ENCODE results near the gene SPATS2.
"Not testable (repeated sequence)": the region's sequence is repeated elsewhere in the genome, so short reads cannot be mapped to it uniquely, and the experiment has no call there.

The SPATS2 gene

DNA sequence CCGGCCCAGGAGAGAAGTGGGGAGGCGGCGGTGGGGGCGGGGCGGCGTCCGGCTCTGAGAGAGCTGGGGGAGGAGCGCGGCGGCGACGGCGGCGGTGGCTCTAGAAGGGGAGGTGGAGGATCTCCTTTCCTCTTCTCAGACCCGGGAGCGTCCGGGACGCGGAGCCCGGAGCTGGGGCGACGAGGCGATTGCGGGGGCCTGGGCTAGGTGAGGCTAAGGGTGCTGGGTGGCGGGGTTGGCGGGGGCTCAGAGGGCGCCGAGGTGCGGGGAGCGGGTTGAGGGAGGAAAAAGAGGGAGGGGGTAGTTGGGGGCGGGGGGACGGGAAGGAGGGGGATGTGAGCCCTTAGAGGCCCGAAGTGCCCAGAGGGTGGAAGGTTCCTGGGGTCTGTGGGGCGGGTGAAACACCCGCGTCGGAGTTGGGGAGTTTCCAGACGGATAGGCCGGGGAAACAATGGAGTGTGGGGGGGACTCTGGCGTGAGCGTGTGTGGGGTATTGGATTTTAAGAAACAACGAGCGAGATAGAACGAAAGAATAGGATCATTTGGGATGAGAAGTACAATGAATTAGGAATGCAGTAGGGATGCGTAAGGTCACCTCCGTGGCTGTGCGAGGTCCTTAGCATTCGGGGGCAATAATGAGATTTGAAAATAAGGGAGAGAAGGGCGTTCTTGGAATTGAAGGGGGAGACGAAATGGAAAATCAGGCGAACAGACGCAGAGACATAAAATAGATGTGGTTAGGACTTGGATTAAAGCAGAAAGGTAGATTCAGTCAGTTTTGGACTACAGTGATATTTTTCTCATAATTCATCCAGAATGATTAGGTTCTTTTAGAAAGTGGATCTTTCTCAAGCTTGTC lies at the start of gene SPATS2:
TSS of gene SPATS2 (plus strand) at position 82 of the 859 bp plus-strand sequence. CDS start 93,551 bp downstream, outside the sequence.
- TF ChIP-seq, protein P1, sequence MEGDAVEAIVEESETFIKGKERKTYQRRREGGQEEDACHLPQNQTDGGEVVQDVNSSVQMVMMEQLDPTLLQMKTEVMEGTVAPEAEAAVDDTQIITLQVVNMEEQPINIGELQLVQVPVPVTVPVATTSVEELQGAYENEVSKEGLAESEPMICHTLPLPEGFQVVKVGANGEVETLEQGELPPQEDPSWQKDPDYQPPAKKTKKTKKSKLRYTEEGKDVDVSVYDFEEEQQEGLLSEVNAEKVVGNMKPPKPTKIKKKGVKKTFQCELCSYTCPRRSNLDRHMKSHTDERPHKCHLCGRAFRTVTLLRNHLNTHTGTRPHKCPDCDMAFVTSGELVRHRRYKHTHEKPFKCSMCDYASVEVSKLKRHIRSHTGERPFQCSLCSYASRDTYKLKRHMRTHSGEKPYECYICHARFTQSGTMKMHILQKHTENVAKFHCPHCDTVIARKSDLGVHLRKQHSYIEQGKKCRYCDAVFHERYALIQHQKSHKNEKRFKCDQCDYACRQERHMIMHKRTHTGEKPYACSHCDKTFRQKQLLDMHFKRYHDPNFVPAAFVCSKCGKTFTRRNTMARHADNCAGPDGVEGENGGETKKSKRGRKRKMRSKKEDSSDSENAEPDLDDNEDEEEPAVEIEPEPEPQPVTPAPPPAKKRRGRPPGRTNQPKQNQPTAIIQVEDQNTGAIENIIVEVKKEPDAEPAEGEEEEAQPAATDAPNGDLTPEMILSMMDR (IDR thresholded peaks at IDR 0.05; ENCODE audit: insufficient read depth, low read length, poor library complexity, severe bottlenecking), result no peak
- DNase-seq (ENCODE audit: extremely low read depth, insufficient read length), result no peak
- Histone ChIP-seq H3K4me3 (replicated peaks; ENCODE audit: low read depth, low read length) (peak within 1 kb of the TSS; percentile 94), H3K36me3 (ENCODE audit: control insufficient read depth, insufficient read depth, low read length) (no peaks in the 10 kb centered on the region), H3K27me3 (replicated peaks; ENCODE audit: control insufficient read depth, insufficient read depth, low read length) (no peaks in the 10 kb centered on the region)

DNA sequence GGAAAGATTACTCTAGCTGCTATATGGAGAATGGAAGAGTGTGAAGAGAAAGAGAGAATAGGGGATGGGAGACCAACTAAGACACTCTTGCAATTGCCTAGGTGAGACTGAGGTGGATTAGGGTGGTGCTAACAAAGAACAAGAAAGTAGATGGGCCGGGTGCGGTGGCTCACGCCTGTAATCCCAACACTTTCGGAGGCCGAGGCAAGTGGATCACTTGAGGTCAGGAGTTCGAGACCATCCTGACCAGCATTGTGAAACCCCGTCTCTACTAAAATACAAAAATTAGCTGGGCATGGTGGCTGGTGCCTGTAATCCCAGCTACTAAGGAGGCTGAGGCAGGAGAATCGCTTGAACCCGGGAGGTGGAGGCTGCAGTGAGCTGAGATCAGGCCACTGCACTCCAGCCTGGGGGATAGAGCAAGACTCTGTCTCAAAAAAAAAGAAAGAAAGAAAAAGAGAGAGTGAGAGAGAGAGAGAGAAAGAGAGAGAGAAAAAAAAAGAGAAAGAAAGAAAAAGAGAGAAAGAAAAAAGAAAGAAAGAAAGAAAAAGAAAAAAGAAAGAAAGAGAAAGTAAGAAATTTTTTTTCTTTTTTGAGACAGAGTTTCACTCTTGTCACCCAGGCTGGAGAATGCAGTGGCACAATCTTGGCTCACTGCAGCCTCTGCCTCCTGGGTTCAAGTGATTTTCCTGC lies 46.7 kb upstream of the SPATS2 start:
- DNase-seq (ENCODE audit: extremely low read depth, insufficient read length), result not testable (repeated sequence)

DNA sequence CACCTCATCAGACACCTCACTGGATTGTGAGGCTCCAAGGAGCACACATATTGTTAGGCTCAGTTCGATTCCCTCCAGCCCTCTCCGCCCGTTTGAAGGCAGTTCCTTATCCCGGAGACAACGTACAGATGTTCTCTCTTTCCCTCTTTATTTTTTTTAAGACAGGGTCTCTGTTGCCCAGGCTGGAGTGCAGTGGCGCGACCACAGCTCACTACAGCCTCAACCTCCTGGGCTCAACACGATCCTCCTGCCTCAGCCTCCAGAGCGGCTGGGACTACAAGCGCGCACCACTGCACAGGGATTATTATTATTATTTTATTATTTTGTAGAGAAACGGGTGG lies 44.9 kb upstream of the SPATS2 start:
- TF ChIP-seq, protein P1 (IDR thresholded peaks at IDR 0.05; ENCODE audit: insufficient read depth, low read length, poor library complexity, severe bottlenecking), result no peak

More for the DNA sequence above, 46.7 kb upstream of the SPATS2 start:
- not testable (repeated sequence) for H3K36me3 ChIP-seq (ENCODE audit: control insufficient read depth, insufficient read depth, low read length); H3K4me3 ChIP-seq (replicated peaks; ENCODE audit: low read depth, low read length); H3K27me3 ChIP-seq (replicated peaks; ENCODE audit: control insufficient read depth, insufficient read depth, low read length)

DNA sequence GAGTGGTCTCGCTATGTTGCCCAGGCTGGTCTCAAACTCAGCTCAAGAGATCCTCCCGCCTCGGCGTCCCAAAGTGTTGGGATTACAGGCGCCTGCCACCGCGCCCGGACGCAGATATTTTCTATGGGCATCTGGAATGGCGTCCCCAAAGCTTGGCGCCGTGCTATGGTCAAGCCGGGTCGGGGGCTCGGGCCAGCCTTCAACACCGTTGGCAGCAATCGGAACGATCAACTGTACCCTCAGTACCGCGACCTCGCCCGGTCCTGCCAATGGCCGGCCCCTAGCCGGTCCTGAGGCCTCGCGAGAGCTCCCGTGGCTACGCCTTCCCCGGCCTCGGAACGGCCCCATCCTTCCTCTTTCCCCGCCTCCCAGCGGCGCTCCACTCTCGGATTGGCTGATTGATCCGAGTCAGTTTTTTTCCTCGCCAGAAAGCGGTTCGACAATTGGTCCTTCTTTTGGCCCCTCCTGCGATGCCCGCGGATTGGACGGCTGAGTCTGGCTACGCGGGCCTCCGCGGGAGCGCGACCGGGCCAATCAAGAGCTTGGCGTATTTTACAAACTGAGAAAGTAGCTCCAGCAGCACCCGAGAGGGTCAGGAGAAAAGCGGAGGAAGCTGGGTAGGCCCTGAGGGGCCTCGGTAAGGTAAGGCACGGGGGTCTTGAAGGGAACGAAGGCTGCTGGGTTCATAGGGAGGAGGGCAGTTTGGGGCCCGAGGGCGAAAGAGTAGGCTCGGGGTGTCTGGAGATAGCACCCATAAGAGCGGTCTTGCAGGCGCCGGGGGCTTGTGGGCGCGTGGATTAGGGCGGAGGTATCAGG lies 44.3 kb upstream of the SPATS2 start, which contains the start of gene TROAP:
TSS of gene TROAP (plus strand) at position 548 of the 816 bp plus-strand sequence. CDS start 354 bp downstream, outside the sequence.
- peak; percentile 97 for DNase-seq (ENCODE audit: extremely low read depth, insufficient read length)
- TF ChIP-seq, protein P1 (IDR thresholded peaks at IDR 0.05; ENCODE audit: insufficient read depth, low read length, poor library complexity, severe bottlenecking), result no peak
- Histone ChIP-seq H3K27me3 (replicated peaks; ENCODE audit: control insufficient read depth, insufficient read depth, low read length) (no peaks in the 10 kb centered on the region), H3K36me3 (ENCODE audit: control insufficient read depth, insufficient read depth, low read length) (peaks cover 9% of the 10 kb centered on the region), H3K4me3 (replicated peaks; ENCODE audit: low read depth, low read length) (peak within 1 kb of the TSS; percentile 90)

More for the DNA sequence above, 44.9 kb upstream of the SPATS2 start:
- Histone ChIP-seq H3K36me3 (ENCODE audit: control insufficient read depth, insufficient read depth, low read length) (peaks cover 8% of the 10 kb centered on the region), H3K27me3 (replicated peaks; ENCODE audit: control insufficient read depth, insufficient read depth, low read length) (no peaks in the 10 kb centered on the region), H3K4me3 (replicated peaks; ENCODE audit: low read depth, low read length) (peak overlapping the region; percentile 84)
- DNase-seq (ENCODE audit: extremely low read depth, insufficient read length), result no peak

DNA sequence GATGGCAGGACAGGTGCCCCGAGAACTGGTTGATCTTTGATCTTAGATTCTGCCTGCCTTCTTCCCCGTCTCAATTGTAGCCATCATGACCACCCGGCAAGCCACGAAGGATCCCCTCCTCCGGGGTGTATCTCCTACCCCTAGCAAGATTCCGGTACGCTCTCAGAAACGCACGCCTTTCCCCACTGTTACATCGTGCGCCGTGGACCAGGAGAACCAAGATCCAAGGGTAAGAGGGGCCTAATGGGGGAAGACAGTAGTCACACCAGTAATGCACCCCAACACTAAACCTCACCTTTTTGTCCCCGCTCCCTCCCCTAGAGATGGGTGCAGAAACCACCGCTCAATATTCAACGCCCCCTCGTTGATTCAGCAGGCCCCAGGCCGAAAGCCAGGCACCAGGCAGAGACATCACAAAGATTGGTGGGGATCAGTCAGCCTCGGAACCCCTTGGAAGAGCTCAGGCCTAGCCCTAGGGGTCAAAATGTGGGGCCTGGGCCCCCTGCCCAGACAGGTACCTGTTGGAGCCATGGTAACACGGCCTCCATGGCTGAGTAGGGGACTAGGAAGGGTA lies 43.7 kb upstream of the SPATS2 start:
- H3K27me3 ChIP-seq (replicated peaks; ENCODE audit: control insufficient read depth, insufficient read depth, low read length), result no peaks in the 10 kb centered on the region
- TF ChIP-seq, protein P1 (IDR thresholded peaks at IDR 0.05; ENCODE audit: insufficient read depth, low read length, poor library complexity, severe bottlenecking), result no peak
- DNase-seq (ENCODE audit: extremely low read depth, insufficient read length), result no peak
- H3K36me3 ChIP-seq (ENCODE audit: control insufficient read depth, insufficient read depth, low read length), result peaks cover 9% of the 10 kb centered on the region
- peak overlapping the region; percentile 90 for H3K4me3 ChIP-seq (replicated peaks; ENCODE audit: low read depth, low read length)
